Measurements from ENCODE around the gene NUP153. TPM values are rescaled to one million over a fixed set of nuclear protein-coding genes. Genes with fewer than 3 reads are reported as not detected.

The NUP153 gene
- polyA plus RNA-seq, 1 donor from 2014 or later = 20.6 TPM

DNA sequence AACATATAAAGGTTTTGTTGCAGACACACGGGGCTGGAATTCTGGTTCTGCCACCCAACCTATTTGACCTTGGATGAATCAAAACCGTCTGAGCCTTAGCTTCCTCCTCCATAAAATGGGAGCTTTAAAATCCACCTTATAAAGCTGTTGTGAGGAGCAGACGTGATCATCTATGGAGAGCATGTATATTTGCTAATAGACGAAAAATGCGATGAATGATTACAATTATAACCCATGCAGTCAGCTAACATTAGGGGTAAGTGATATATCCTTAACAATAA lies 586 bp upstream of the NUP153 start:
- H3K27me3 ChIP-seq (ENCODE audit: insufficient read depth, low read depth, low read length) = no peaks in the 10 kb centered on the region
- H2AFZ ChIP-seq (ENCODE audit: low read depth, low read length) = peak overlapping the region; percentile 84
- H3K4me2 ChIP-seq (ENCODE audit: low read length) = peak overlapping the region; percentile 78

DNA sequence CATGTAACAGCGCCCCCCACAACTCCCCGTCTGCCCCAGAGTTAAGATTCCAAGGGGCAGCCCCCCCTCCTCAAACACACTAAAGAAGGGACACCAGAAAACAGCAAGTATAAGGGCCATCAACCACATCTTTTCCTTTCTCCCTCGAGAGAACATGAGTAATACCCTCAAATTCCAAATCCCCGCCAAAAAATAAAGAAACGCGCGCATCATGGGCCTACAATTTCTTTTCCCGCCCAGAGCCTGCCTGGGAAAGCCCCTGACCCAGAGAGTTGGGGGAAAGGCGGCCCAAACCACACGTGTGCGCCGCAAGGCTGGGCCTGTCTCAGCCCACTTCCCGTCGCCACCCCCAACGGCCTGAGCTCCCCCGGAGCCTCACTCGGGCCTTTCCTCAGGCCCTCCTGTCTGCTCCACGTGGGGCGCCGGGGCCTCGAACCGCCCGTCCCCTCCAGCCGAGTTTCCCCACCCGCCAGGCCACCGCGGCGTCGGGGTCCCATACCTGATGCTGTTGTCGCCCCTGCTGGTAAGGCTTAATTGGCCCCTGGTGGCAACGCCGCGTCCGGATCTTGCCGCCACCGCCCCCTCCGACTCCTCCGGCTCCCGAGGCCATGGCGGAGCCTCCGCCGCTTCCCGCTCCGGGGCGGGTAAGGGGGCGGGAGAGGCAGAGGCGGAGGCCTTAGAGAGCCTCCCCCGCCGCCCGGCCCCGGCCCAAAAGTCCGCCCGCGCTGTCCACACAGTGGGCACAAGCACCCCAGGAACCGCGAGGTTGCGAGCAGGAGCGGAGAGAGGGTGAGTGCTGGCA lies 746 bp downstream of the NUP153 start:
- peaks cover 44% of the 10 kb centered on the region for H3K79me2 ChIP-seq (replicated peaks; ENCODE audit: insufficient read depth, low read length)
- TF ChIP-seq MXI1 (conservative IDR thresholded peaks at IDR 0.05; ENCODE audit: poor library complexity, severe bottlenecking) (peak; percentile 90), EZH2 (IDR thresholded peaks at IDR 0.05; ENCODE audit: borderline replicate concordance, insufficient read depth, low read length, poor library complexity, severe bottlenecking) (no peak), RAD21 (conservative IDR thresholded peaks at IDR 0.05) (no peak), TAF1 (IDR thresholded peaks at IDR 0.05; ENCODE audit: low read depth) (no peak)
- TF ChIP-seq, protein P1, sequence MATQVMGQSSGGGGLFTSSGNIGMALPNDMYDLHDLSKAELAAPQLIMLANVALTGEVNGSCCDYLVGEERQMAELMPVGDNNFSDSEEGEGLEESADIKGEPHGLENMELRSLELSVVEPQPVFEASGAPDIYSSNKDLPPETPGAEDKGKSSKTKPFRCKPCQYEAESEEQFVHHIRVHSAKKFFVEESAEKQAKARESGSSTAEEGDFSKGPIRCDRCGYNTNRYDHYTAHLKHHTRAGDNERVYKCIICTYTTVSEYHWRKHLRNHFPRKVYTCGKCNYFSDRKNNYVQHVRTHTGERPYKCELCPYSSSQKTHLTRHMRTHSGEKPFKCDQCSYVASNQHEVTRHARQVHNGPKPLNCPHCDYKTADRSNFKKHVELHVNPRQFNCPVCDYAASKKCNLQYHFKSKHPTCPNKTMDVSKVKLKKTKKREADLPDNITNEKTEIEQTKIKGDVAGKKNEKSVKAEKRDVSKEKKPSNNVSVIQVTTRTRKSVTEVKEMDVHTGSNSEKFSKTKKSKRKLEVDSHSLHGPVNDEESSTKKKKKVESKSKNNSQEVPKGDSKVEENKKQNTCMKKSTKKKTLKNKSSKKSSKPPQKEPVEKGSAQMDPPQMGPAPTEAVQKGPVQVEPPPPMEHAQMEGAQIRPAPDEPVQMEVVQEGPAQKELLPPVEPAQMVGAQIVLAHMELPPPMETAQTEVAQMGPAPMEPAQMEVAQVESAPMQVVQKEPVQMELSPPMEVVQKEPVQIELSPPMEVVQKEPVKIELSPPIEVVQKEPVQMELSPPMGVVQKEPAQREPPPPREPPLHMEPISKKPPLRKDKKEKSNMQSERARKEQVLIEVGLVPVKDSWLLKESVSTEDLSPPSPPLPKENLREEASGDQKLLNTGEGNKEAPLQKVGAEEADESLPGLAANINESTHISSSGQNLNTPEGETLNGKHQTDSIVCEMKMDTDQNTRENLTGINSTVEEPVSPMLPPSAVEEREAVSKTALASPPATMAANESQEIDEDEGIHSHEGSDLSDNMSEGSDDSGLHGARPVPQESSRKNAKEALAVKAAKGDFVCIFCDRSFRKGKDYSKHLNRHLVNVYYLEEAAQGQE (IDR thresholded peaks at IDR 0.05; ENCODE audit: borderline replicate concordance) = no peak
- TF ChIP-seq, protein P2, sequence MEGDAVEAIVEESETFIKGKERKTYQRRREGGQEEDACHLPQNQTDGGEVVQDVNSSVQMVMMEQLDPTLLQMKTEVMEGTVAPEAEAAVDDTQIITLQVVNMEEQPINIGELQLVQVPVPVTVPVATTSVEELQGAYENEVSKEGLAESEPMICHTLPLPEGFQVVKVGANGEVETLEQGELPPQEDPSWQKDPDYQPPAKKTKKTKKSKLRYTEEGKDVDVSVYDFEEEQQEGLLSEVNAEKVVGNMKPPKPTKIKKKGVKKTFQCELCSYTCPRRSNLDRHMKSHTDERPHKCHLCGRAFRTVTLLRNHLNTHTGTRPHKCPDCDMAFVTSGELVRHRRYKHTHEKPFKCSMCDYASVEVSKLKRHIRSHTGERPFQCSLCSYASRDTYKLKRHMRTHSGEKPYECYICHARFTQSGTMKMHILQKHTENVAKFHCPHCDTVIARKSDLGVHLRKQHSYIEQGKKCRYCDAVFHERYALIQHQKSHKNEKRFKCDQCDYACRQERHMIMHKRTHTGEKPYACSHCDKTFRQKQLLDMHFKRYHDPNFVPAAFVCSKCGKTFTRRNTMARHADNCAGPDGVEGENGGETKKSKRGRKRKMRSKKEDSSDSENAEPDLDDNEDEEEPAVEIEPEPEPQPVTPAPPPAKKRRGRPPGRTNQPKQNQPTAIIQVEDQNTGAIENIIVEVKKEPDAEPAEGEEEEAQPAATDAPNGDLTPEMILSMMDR (IDR thresholded peaks at IDR 0.05; ENCODE audit: poor library complexity, severe bottlenecking) = no peak

More for the DNA sequence above, 586 bp upstream of the NUP153 start:
- Histone ChIP-seq H3K4me3 (ENCODE audit: low read length) (peak overlapping the region; percentile 94), H4K20me1 (ENCODE audit: insufficient read depth) (no peaks in the 10 kb centered on the region), H3K36me3 (ENCODE audit: insufficient read depth, low read length) (no peaks in the 10 kb centered on the region), H3K79me2 (replicated peaks; ENCODE audit: insufficient read depth, low read length) (peaks cover 37% of the 10 kb centered on the region), H3F3A (ENCODE audit: insufficient read depth, low read length, poor library complexity, severe bottlenecking) (no peaks in the 10 kb centered on the region), H3K9me2 (ENCODE audit: insufficient read depth, low read length) (no peaks in the 10 kb centered on the region), H3K9ac (ENCODE audit: low read length) (peak overlapping the region; percentile 96), H3K9me3 (ENCODE audit: low read length) (no peaks in the 10 kb centered on the region), H3K27ac (ENCODE audit: low read length) (peak overlapping the region; percentile 96)
- TF ChIP-seq TAF1 (IDR thresholded peaks at IDR 0.05; ENCODE audit: low read depth) (no peak), RAD21 (conservative IDR thresholded peaks at IDR 0.05) (no peak), SMC3 (conservative IDR thresholded peaks at IDR 0.05; ENCODE audit: poor library complexity) (no peak), EZH2 (IDR thresholded peaks at IDR 0.05; ENCODE audit: borderline replicate concordance, insufficient read depth, low read length, poor library complexity, severe bottlenecking) (no peak), MXI1 (conservative IDR thresholded peaks at IDR 0.05; ENCODE audit: poor library complexity, severe bottlenecking) (no peak), POLR2AphosphoS5 (IDR thresholded peaks at IDR 0.05) (no peak), EP300 (conservative IDR thresholded peaks at IDR 0.05; ENCODE audit: poor library complexity, severe bottlenecking) (no peak)
- TF ChIP-seq, protein P2 (IDR thresholded peaks at IDR 0.05; ENCODE audit: poor library complexity, severe bottlenecking) = no peak
- TF ChIP-seq, protein P1 (IDR thresholded peaks at IDR 0.05; ENCODE audit: borderline replicate concordance) = no peak

More for the DNA sequence above, 746 bp downstream of the NUP153 start:
- peak overlapping the region; percentile 96 for H3K27ac ChIP-seq (ENCODE audit: low read length)
- no peaks in the 10 kb centered on the region for H3K27me3 ChIP-seq (ENCODE audit: insufficient read depth, low read depth, low read length)
- H3K4me3 ChIP-seq (ENCODE audit: low read length) = peak overlapping the region; percentile 94
- H3K9me3 ChIP-seq (ENCODE audit: low read length) = no peaks in the 10 kb centered on the region
- no peaks in the 10 kb centered on the region for H3F3A ChIP-seq (ENCODE audit: insufficient read depth, low read length, poor library complexity, severe bottlenecking)
- peak overlapping the region; percentile 30 for H3K4me2 ChIP-seq (ENCODE audit: low read length)
- peak overlapping the region; percentile 96 for H3K9ac ChIP-seq (ENCODE audit: low read length)
- no peaks in the 10 kb centered on the region for H3K36me3 ChIP-seq (ENCODE audit: insufficient read depth, low read length)
- H4K20me1 ChIP-seq (ENCODE audit: insufficient read depth) = no peaks in the 10 kb centered on the region
- no peaks in the 10 kb centered on the region for H3K9me2 ChIP-seq (ENCODE audit: insufficient read depth, low read length)
- H2AFZ ChIP-seq (ENCODE audit: low read depth, low read length) = peak overlapping the region; percentile 83

Data from neural cell (in vitro differentiated cells).